ENCODE results near the gene FXN. TPM values are rescaled to one million over a fixed set of nuclear protein-coding genes. Genes with fewer than 3 reads are reported as not detected.
A peak's percentile ranks its signal among the peaks of the same experiment; 100 is the strongest.

The FXN gene
- total RNA-seq, 1 donor from 2014 or later: 22.7 TPM

GRCh38 chr9:69023650-69024049, 11.9 kb upstream of the FXN start:
- Histone ChIP-seq H3K4me1 (ENCODE audit: insufficient read depth, low read length) (no peaks in the 10 kb centered on the region), H3K27me3 (ENCODE audit: insufficient read depth, low read length) (no peaks in the 10 kb centered on the region), H2AFZ (ENCODE audit: low read depth, low read length) (no peak overlapping the region), H4K20me1 (ENCODE audit: insufficient read depth, low read length) (no peaks in the 10 kb centered on the region), H3K36me3 (ENCODE audit: insufficient read depth, low read length) (no peaks in the 10 kb centered on the region), H3K4me3 (ENCODE audit: insufficient read depth, low read depth, low read length) (no peak overlapping the region), H3K9me3 (ENCODE audit: insufficient read depth, low read depth, low read length) (no peaks in the 10 kb centered on the region), H3K27ac (ENCODE audit: low read depth, low read length) (no peak overlapping the region), H3K4me2 (ENCODE audit: low read length) (no peak overlapping the region), H3K79me2 (ENCODE audit: insufficient read depth, low read length) (no peaks in the 10 kb centered on the region), H3K9ac (ENCODE audit: low read length) (no peak overlapping the region)
- TF ChIP-seq CTCF (IDR thresholded peaks at IDR 0.05; ENCODE audit: insufficient read depth, low read depth, low read length) (no peak), EZH2 (IDR thresholded peaks at IDR 0.05; ENCODE audit: insufficient read depth, low read length) (no peak)
- Mint-ChIP-seq H3K4me1 (ENCODE audit: low read depth, unreplicated experiment) (no peaks in the 10 kb centered on the region), H3K27me3 (ENCODE audit: low read depth, unreplicated experiment) (peaks cover 12% of the 10 kb centered on the region), H3K4me3 (ENCODE audit: unreplicated experiment) (no peak overlapping the region), H3K36me3 (ENCODE audit: low read depth, unreplicated experiment) (no peaks in the 10 kb centered on the region), H3K27ac (ENCODE audit: unreplicated experiment) (no peak overlapping the region), H3K9me3 (ENCODE audit: unreplicated experiment) (no peaks in the 10 kb centered on the region)
- no peak for DNase-seq (ENCODE audit: low read depth)
- no peak for FAIRE-seq

- no peaks in the 10 kb centered on the region for H3K79me2 ChIP-seq (ENCODE audit: insufficient read depth, low read length)
- H3K27ac ChIP-seq (ENCODE audit: low read depth, low read length): no peak overlapping the region
- no peaks in the 10 kb centered on the region for H3K27me3 ChIP-seq (ENCODE audit: insufficient read depth, low read length)
- no peaks in the 10 kb centered on the region for H4K20me1 ChIP-seq (ENCODE audit: insufficient read depth, low read length)
- no peak overlapping the region for H3K4me2 ChIP-seq (ENCODE audit: low read length)
- H3K36me3 Mint-ChIP-seq (ENCODE audit: low read depth, unreplicated experiment): no peaks in the 10 kb centered on the region
- no peak overlapping the region for H3K4me3 Mint-ChIP-seq (ENCODE audit: unreplicated experiment)
- peak; percentile 78 for FAIRE-seq
- no peak for TF ChIP-seq EZH2 (IDR thresholded peaks at IDR 0.05; ENCODE audit: insufficient read depth, low read length)
- peak; percentile 79 for TF ChIP-seq CTCF (IDR thresholded peaks at IDR 0.05; ENCODE audit: insufficient read depth, low read depth, low read length)
- no peak overlapping the region for H3K4me3 ChIP-seq (ENCODE audit: insufficient read depth, low read depth, low read length)
- H3K27ac Mint-ChIP-seq (ENCODE audit: unreplicated experiment): no peak overlapping the region
- peaks cover 5% of the 10 kb centered on the region for H3K9me3 Mint-ChIP-seq (ENCODE audit: unreplicated experiment)
- no peak overlapping the region for H3K9ac ChIP-seq (ENCODE audit: low read length)
- peaks cover 9% of the 10 kb centered on the region for H3K4me1 Mint-ChIP-seq (ENCODE audit: low read depth, unreplicated experiment)
- H2AFZ ChIP-seq (ENCODE audit: low read depth, low read length): no peak overlapping the region
- peaks cover 6% of the 10 kb centered on the region for H3K27me3 Mint-ChIP-seq (ENCODE audit: low read depth, unreplicated experiment)
- peak; percentile 16 for DNase-seq (ENCODE audit: low read depth)
- H3K4me1 ChIP-seq (ENCODE audit: insufficient read depth, low read length): no peaks in the 10 kb centered on the region
- H3K9me3 ChIP-seq (ENCODE audit: insufficient read depth, low read depth, low read length): no peaks in the 10 kb centered on the region
- no peaks in the 10 kb centered on the region for H3K36me3 ChIP-seq (ENCODE audit: insufficient read depth, low read length)
These were observed 8.0 kb upstream of the FXN start for GRCh38 chr9:69027355-69028097.

DNA sequence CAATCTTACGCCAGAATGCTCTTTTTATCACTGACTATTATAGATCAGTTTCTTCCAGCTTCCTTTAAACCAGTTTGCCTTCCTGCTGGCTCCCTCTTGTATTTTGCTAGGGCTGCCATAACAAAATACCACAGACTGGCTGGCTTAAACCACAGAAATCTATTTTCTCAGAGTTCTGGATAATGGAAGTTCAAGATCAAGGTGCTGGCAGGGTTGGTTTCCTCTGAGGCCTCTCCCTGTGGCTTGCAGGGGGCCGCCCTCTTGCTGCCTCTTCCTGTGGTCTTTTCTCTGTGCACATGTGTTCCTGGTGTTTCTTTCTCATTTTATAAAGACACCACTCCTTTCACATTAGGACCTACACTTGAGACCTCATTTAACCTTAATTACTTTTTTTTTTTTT, 6.8 kb upstream of the FXN start:
- no peak overlapping the region for H3K9ac ChIP-seq (ENCODE audit: low read length)
- Mint-ChIP-seq H3K27me3 (ENCODE audit: low read depth, unreplicated experiment) (peaks cover 3% of the 10 kb centered on the region), H3K4me1 (ENCODE audit: low read depth, unreplicated experiment) (peaks cover 9% of the 10 kb centered on the region), H3K36me3 (ENCODE audit: low read depth, unreplicated experiment) (no peaks in the 10 kb centered on the region), H3K9me3 (ENCODE audit: unreplicated experiment) (peaks cover 5% of the 10 kb centered on the region), H3K4me3 (ENCODE audit: unreplicated experiment) (no peak overlapping the region), H3K27ac (ENCODE audit: unreplicated experiment) (no peak overlapping the region)
- no peaks in the 10 kb centered on the region for H3K4me1 ChIP-seq (ENCODE audit: insufficient read depth, low read length)
- no peak overlapping the region for H3K4me3 ChIP-seq (ENCODE audit: insufficient read depth, low read depth, low read length)
- H2AFZ ChIP-seq (ENCODE audit: low read depth, low read length): no peak overlapping the region
- no peaks in the 10 kb centered on the region for H3K79me2 ChIP-seq (ENCODE audit: insufficient read depth, low read length)
- no peaks in the 10 kb centered on the region for H3K36me3 ChIP-seq (ENCODE audit: insufficient read depth, low read length)
- DNase-seq (ENCODE audit: low read depth) (no peak), FAIRE-seq (no peak)
- no peak overlapping the region for H3K27ac ChIP-seq (ENCODE audit: low read depth, low read length)
- no peak for TF ChIP-seq CTCF (IDR thresholded peaks at IDR 0.05; ENCODE audit: insufficient read depth, low read depth, low read length)
- no peak for TF ChIP-seq EZH2 (IDR thresholded peaks at IDR 0.05; ENCODE audit: insufficient read depth, low read length)
- no peaks in the 10 kb centered on the region for H4K20me1 ChIP-seq (ENCODE audit: insufficient read depth, low read length)
- no peak overlapping the region for H3K4me2 ChIP-seq (ENCODE audit: low read length)
- H3K27me3 ChIP-seq (ENCODE audit: insufficient read depth, low read length): no peaks in the 10 kb centered on the region
- H3K9me3 ChIP-seq (ENCODE audit: insufficient read depth, low read depth, low read length): no peaks in the 10 kb centered on the region
